ENCODE measurements around the gene STOX1.
A peak's percentile ranks its signal among the peaks of the same experiment; 100 is the strongest.

STOX1 gene

GRCh38 chr10:68880181-68880580 lies 52.9 kb downstream of the STOX1 start:
- H3K9me3 ChIP-seq (ENCODE audit: low read length): no peaks in the 10 kb centered on the region
- H3K27ac ChIP-seq (ENCODE audit: low read depth, low read length, poor library complexity, severe bottlenecking): no peak overlapping the region
- no peaks in the 10 kb centered on the region for H3K27me3 ChIP-seq (ENCODE audit: insufficient read depth, low read length)
- H3F3A ChIP-seq (ENCODE audit: insufficient read depth, low read length): no peaks in the 10 kb centered on the region
- H3K36me3 ChIP-seq (ENCODE audit: insufficient read depth, low read length): no peaks in the 10 kb centered on the region
- no peaks in the 10 kb centered on the region for H3K9me2 ChIP-seq (ENCODE audit: low read depth, low read length)
- H3K4me2 ChIP-seq (ENCODE audit: low read length): no peak overlapping the region
- no peaks in the 10 kb centered on the region for H4K20me1 ChIP-seq (ENCODE audit: insufficient read depth, low read length)
- TF ChIP-seq CTCF (IDR thresholded peaks at IDR 0.05; ENCODE audit: low read length) (no peak), EZH2 (IDR thresholded peaks at IDR 0.05; ENCODE audit: borderline replicate concordance, low read length) (no peak)
- no peaks in the 10 kb centered on the region for H3K79me2 ChIP-seq (ENCODE audit: insufficient read depth, low read length)
- H3K4me3 ChIP-seq (ENCODE audit: low read depth, low read length, poor library complexity, severe bottlenecking): no peak overlapping the region
- H2AFZ ChIP-seq (ENCODE audit: low read length): no peak overlapping the region
- no peaks in the 10 kb centered on the region for H3K4me1 ChIP-seq (ENCODE audit: insufficient read depth, low read length, severe bottlenecking)
- no peak overlapping the region for H3K9ac ChIP-seq (ENCODE audit: low read length)

- Histone ChIP-seq H3K9ac (ENCODE audit: low read length) (no peak overlapping the region), H3F3A (ENCODE audit: insufficient read depth, low read length) (0 out of 2 replicates have a peak, but pooled peaks cover 3% of the 10 kb centered on the region), H3K27ac (ENCODE audit: low read depth, low read length, poor library complexity, severe bottlenecking) (no peak overlapping the region), H3K36me3 (ENCODE audit: insufficient read depth, low read length) (no peaks in the 10 kb centered on the region), H4K20me1 (ENCODE audit: insufficient read depth, low read length) (no peaks in the 10 kb centered on the region), H2AFZ (ENCODE audit: low read length) (no peak overlapping the region), H3K9me2 (ENCODE audit: low read depth, low read length) (no peaks in the 10 kb centered on the region), H3K27me3 (ENCODE audit: insufficient read depth, low read length) (no peaks in the 10 kb centered on the region), H3K9me3 (ENCODE audit: low read length) (no peaks in the 10 kb centered on the region), H3K4me3 (ENCODE audit: low read depth, low read length, poor library complexity, severe bottlenecking) (no peak overlapping the region), H3K79me2 (ENCODE audit: insufficient read depth, low read length) (no peaks in the 10 kb centered on the region), H3K4me2 (ENCODE audit: low read length) (no peak overlapping the region), H3K4me1 (ENCODE audit: insufficient read depth, low read length, severe bottlenecking) (peaks cover 3% of the 10 kb centered on the region)
- TF ChIP-seq CTCF (IDR thresholded peaks at IDR 0.05; ENCODE audit: low read length): no peak
These were observed 67.7 kb downstream of the STOX1 start for GRCh38 chr10:68895041-68895440.

GRCh38 chr10:68897336-68897741 lies 70.0 kb downstream of the STOX1 start:
- Histone ChIP-seq H3K4me3 (ENCODE audit: low read depth, low read length, poor library complexity, severe bottlenecking) (no peak overlapping the region), H3K9me3 (ENCODE audit: low read length) (no peaks in the 10 kb centered on the region), H3K27ac (ENCODE audit: low read depth, low read length, poor library complexity, severe bottlenecking) (no peak overlapping the region), H3K9me2 (ENCODE audit: low read depth, low read length) (no peaks in the 10 kb centered on the region), H3K36me3 (ENCODE audit: insufficient read depth, low read length) (no peaks in the 10 kb centered on the region), H3F3A (ENCODE audit: insufficient read depth, low read length) (0 out of 2 replicates have a peak, but pooled peaks cover 3% of the 10 kb centered on the region), H3K4me1 (ENCODE audit: insufficient read depth, low read length, severe bottlenecking) (peaks cover 17% of the 10 kb centered on the region), H3K9ac (ENCODE audit: low read length) (no peak overlapping the region), H4K20me1 (ENCODE audit: insufficient read depth, low read length) (no peaks in the 10 kb centered on the region), H2AFZ (ENCODE audit: low read length) (no peak overlapping the region), H3K4me2 (ENCODE audit: low read length) (no peak overlapping the region), H3K79me2 (ENCODE audit: insufficient read depth, low read length) (peaks cover 10% of the 10 kb centered on the region), H3K27me3 (ENCODE audit: insufficient read depth, low read length) (no peaks in the 10 kb centered on the region)
- TF ChIP-seq EZH2 (IDR thresholded peaks at IDR 0.05; ENCODE audit: borderline replicate concordance, low read length) (no peak), CTCF (IDR thresholded peaks at IDR 0.05; ENCODE audit: low read length) (peak; percentile 63)
